Measurements from ENCODE around the gene GATAD1. TPM values are rescaled to one million over a fixed set of nuclear protein-coding genes. Genes with fewer than 3 reads are reported as not detected.
A peak's percentile ranks its signal among the peaks of the same experiment; 100 is the strongest.

Gene GATAD1
- total and polyA plus RNA-seq, 2 of the 13 experiments (the other 11 are each of a cell fraction or from before 2014, with no cell fraction given) = 20.6 to 42.1 TPM

- TF ChIP-seq ZSCAN5A (CRISPR knock-in tag; IDR thresholded peaks at IDR 0.05; ENCODE audit: borderline replicate concordance) = peak; percentile 48; the same call in 1 of the 2 replicates
- TF ChIP-seq MTA3 (CRISPR knock-in tag; IDR thresholded peaks at IDR 0.05) = no peak
- TF ChIP-seq TFDP2 (CRISPR knock-in tag; IDR thresholded peaks at IDR 0.05) = peak; percentile 61
- TF ChIP-seq FOXP4 (CRISPR knock-in tag; IDR thresholded peaks at IDR 0.05) = no peak
- peak; percentile 61 for TF ChIP-seq PHF5A (CRISPR knock-in tag; IDR thresholded peaks at IDR 0.05; ENCODE audit: low read depth, unreplicated experiment)
- no peak for TF ChIP-seq ATM (IDR thresholded peaks at IDR 0.05; ENCODE audit: borderline replicate concordance)
- TF ChIP-seq ZNF563 (CRISPR knock-in tag; IDR thresholded peaks at IDR 0.05) = peak; percentile 47; the same call in 1 of the 2 replicates
- TF ChIP-seq ZSCAN25 (CRISPR knock-in tag; IDR thresholded peaks at IDR 0.05) = 0 out of 2 replicates have a peak, but pooled peaks have one; percentile 37
- TF ChIP-seq YY1 (IDR thresholded peaks at IDR 0.05; ENCODE audit: insufficient read depth, insufficient replicate concordance, low read depth, low read length) = peak; percentile 87
- TF ChIP-seq NFE2 (CRISPR knock-in tag; IDR thresholded peaks at IDR 0.05) = no peak
- TF ChIP-seq TRIM24 (CRISPR knock-in tag; IDR thresholded peaks at IDR 0.05) = no peak
- TF ChIP-seq AGO2 (optimal IDR thresholded peaks at IDR 0.05; ENCODE audit: low read depth, low read length) = peak; percentile 90
- TF ChIP-seq ZFP1 (CRISPR knock-in tag; IDR thresholded peaks at IDR 0.05) = peak; percentile 54; the same call in 1 of the 2 replicates
- TF ChIP-seq ZMYM3 (CRISPR knock-in tag; IDR thresholded peaks at IDR 0.05) = no peak
- TF ChIP-seq ZNF34 (CRISPR knock-in tag; IDR thresholded peaks at IDR 0.05; ENCODE audit: borderline replicate concordance) = no peak
- no peak for TF ChIP-seq ZNF512 (CRISPR knock-in tag; IDR thresholded peaks at IDR 0.05)
- TF ChIP-seq POGK (CRISPR knock-in tag; conservative IDR thresholded peaks at IDR 0.05) = peak; percentile 78
- no peak for TF ChIP-seq ZNF101 (CRISPR knock-in tag; IDR thresholded peaks at IDR 0.05; ENCODE audit: borderline replicate concordance, low read depth)
- no peak for TF ChIP-seq ZNF552 (CRISPR knock-in tag; IDR thresholded peaks at IDR 0.05; ENCODE audit: borderline replicate concordance)
- peak; percentile 82; the same call in 1 of the 2 replicates for TF ChIP-seq ZNF230 (CRISPR knock-in tag; IDR thresholded peaks at IDR 0.05)
- TF ChIP-seq GTF3A (CRISPR knock-in tag; conservative IDR thresholded peaks at IDR 0.05) = peak; percentile 55; the same call in 1 of the 2 replicates
These were observed at the start of gene GATAD1 (continued) for GRCh38 chr7:92447345-92448204.
